Lower leg skin (tissue), 4 donors: ENCODE data around the gene NMT1. TPM values are rescaled to one million over a fixed set of nuclear protein-coding genes. Genes with fewer than 3 reads are reported as not detected.

Experiments
- DNase-seq, 2 donors: peaks; one replicate each; pipeline ENCODE4 v3.0.0-alpha.2; 2019; ENCODE audit warnings: low spot score in 2 of 2
- H3K4me3 ChIP-seq: fragments of 200-600 bp; sonication (generic); 2 replicates; pipeline ENCODE4 v1.5.1; 2017; ENCODE audit warnings: mild to moderate bottlenecking, low read depth; ENCODE audit not compliant: poor library complexity, severe bottlenecking
- POLR2A ChIP-seq, 2 donors: fragments of 450-650 bp; IDR thresholded peaks; one replicate each; pipeline ENCODE4 v1.6.1; 2016 to 2017; ENCODE audit warnings: antibody characterized with exemption in 2 of 2, mild to moderate bottlenecking in 1 of 2, moderate library complexity in 1 of 2
- WGBS, 2 donors: methylation state at CpG; one replicate each; pipeline ENCODE4 v1.1.5; 2018; 5-methylcytosine and 5-hydroxymethylcytosine counted together
- intact Hi-C: fragments of 100-400 bp; cut with DNase I; formaldehyde crosslinking; loops from one replicate; pipeline ENCODE4 v1.15.0; 2023; ENCODE audit warnings: low total_unique reads
- total RNA-seq, 4 donors: library from RNA; depleted of rRNA; stranded (reverse); fragments of >200 nt; gene quantifications; one replicate each; pipeline ENCODE4 v1.1.0, GENCODE V29; 2016
- TF ChIP-seq, protein P1 (sequence below), 3 donors: fragments of 450-650 bp; IDR thresholded peaks; one replicate each; pipeline ENCODE4 v1.5.1; 2016; ENCODE audit warnings: antibody characterized with exemption in 3 of 3, mild to moderate bottlenecking in 3 of 3, moderate library complexity in 2 of 3

NMT1 gene
- total RNA-seq, 4 donors from 2014 or later = 37.3 to 101 (median 60.3) TPM

DNA sequence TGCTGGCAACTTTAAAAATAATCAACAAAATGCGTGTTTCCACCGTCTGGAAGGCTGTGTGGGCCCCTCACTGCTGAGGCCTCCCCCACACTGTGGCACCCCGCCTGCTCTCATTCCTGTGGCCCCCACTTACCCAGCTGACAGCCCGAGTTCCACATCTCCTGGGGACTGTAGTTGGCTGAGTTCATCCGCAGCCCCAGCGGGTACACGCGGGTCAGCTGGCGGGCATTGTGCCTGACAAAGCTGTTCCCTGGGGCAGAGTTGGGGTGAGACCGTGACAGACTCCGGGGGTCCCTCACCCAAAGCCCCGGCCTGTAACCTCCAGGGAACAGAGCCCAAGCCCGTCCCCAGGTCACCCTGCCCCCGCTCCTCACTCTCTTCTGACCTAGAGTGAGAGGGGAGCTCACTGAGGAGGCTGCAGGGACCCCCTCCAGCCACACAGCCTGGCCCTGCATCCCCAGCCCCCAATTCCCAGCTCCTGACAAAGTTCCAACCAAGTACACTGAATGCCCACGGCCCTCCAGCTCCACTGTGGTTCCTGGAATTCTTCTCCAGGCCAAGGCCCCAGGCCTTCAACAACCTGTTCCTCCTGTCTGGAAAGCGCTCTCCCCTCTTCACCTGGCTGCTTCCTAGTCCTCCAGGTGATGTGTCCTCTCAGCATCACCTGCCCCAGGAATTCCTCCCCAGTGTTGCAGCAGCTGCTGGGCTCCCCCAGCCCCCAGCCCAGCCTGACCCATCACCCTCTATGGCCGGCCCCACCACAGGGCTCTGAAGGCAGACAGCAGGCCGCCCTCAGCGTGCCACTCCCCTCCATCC lies 53.2 kb downstream of the NMT1 start:
- H3K4me3 ChIP-seq = no peak overlapping the region
- no peak for DNase-seq
- intact Hi-C loops = no loop called here
- no peak for TF ChIP-seq POLR2A (IDR thresholded peaks at IDR 0.05)
- TF ChIP-seq, protein P1, sequence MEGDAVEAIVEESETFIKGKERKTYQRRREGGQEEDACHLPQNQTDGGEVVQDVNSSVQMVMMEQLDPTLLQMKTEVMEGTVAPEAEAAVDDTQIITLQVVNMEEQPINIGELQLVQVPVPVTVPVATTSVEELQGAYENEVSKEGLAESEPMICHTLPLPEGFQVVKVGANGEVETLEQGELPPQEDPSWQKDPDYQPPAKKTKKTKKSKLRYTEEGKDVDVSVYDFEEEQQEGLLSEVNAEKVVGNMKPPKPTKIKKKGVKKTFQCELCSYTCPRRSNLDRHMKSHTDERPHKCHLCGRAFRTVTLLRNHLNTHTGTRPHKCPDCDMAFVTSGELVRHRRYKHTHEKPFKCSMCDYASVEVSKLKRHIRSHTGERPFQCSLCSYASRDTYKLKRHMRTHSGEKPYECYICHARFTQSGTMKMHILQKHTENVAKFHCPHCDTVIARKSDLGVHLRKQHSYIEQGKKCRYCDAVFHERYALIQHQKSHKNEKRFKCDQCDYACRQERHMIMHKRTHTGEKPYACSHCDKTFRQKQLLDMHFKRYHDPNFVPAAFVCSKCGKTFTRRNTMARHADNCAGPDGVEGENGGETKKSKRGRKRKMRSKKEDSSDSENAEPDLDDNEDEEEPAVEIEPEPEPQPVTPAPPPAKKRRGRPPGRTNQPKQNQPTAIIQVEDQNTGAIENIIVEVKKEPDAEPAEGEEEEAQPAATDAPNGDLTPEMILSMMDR (IDR thresholded peaks at IDR 0.05) = no peak
- WGBS, 2 donors = 75 to 86% methylated on average over 17 to 19 of the region's 19 CpGs

DNA sequence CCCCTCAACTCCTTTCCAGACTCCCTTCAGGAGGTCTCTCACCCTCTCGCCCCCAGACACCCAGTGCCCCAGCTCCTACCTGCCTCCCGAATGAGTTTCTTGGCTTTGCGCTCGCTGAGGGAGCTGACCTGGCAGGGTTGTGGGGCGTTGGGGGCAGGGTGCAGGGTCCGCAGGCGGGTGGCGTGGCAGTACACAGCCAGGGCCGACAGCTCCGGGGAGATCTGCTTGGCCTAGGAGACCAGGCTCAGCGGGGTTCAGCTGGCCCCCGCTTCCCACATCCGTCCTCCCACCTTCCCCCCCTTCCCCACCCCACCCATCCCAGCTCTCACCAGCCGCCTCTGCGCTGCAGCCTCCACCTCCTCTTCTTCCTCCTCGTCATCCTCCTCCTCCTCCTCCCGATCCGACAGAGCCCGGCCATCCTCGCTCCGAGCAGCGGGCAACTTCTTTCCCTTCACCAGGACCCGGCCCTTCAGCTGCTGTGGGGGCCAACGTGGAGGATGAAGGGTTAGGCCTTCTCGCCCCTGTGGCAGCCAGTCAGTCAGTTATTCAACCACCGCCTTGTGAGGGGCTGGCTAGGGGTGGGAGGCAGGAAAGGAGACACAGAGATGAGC lies 54.0 kb downstream of the NMT1 start:
- no peak overlapping the region for H3K4me3 ChIP-seq
- no peak for TF ChIP-seq POLR2A (IDR thresholded peaks at IDR 0.05)
- TF ChIP-seq, protein P1 (IDR thresholded peaks at IDR 0.05) = no peak
- WGBS, 2 donors = 91% methylated on average over 26 of the region's 26 CpGs
- intact Hi-C loops = no loop called here
- no peak for DNase-seq

DNA sequence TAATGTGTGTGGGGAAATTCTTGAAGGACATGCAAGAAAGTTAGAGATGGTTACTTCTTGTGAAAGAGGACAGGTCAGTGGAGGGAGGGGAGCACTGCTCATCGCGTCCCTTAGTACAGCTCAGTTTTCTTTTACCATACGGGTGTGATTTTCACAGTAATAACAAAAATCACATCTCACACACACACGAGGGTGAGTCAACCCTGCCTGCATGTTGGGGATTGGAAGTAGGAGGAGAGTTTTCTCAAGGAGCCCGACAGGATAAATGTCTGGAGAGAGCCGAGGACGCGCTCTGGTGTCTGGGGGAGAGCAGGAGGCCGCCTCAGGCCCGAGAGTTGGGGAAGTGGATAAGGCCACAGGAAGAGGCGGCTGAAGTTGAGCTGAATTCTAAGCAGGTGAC lies 54.8 kb downstream of the NMT1 start:
- intact Hi-C loops = no loop called here
- no peak for DNase-seq
- no peak overlapping the region for H3K4me3 ChIP-seq
- TF ChIP-seq, protein P1 (IDR thresholded peaks at IDR 0.05) = no peak
- no peak for TF ChIP-seq POLR2A (IDR thresholded peaks at IDR 0.05)
- whole genome bisulfite sequencing, 2 donors = 84 to 88% methylated on average over 11 of the region's 11 CpGs

DNA sequence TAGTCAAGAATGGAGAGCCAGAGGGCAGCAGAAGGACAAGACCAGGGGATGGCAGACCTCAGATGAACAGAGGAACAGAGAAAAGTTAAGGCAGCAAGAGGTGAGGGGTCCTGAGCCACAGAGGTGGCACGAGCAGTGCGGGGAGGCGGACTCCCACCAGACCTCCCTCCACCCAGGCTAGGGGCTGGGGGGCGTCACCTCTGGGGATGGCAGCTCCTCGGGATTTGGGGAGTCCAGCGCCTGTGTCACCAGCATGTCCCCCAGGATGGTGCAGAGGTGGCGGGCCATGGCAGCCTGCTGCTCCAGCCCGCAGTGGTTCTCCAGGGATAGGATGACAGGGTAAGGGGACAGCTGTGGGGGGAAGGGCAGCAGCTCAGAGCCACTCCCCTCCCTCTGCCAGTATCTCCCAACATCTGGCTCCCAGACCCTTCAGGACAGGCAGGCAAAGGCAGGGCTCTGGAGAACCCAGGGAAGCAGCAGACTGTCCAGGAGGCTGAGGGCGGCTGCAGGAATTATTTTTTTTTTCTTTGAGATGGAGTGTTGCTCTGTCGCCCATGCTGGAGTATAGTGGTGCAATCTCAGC lies 55.4 kb downstream of the NMT1 start:
- DNase-seq = no peak
- WGBS, 2 donors = 81 to 91% methylated on average over 8 to 9 of the region's 10 CpGs
- H3K4me3 ChIP-seq = no peak overlapping the region
- intact Hi-C loops = no loop called here
- TF ChIP-seq, protein P1 (IDR thresholded peaks at IDR 0.05) = no peak
- no peak for TF ChIP-seq POLR2A (IDR thresholded peaks at IDR 0.05)

DNA sequence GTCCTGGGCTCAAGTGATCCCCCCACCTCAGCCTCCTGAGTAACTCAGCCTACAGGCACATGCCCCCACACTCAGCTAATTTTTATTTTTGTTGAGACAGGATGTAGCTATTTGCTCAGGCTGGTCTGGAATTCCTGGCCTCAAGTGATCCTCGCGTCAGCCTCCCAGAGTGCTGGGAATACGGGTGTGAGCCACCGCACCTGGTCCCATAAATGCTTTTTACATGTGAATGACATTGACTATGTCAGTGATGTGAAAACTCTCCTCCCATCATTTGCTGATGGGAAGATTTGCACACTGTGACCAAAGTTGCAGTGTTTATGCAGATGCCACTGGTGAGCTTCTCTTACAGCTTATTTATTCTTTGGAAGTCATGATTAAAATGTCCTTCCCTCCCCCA lies 56.2 kb downstream of the NMT1 start:
- no peak for DNase-seq
- no peak overlapping the region for H3K4me3 ChIP-seq
- WGBS, 2 donors = 92 to 98% methylated on average over 4 of the region's 4 CpGs
- intact Hi-C loops = no loop called here
- TF ChIP-seq, protein P1 (IDR thresholded peaks at IDR 0.05) = no peak
- TF ChIP-seq POLR2A (IDR thresholded peaks at IDR 0.05) = no peak
